Panc1 (cell line): ENCODE results near the gene KIF4A. TPM values are rescaled to one million over a fixed set of nuclear protein-coding genes. Genes with fewer than 3 reads are reported as not detected.

Source experiments
- ATAC-seq: fragments of 200-7000 bp; cut with Tn5 transposase; 2 replicates; pipeline ENCODE4 v1.9.1; 2020; ENCODE audit warnings: mild to moderate bottlenecking, moderate library complexity
- BruUV-seq: library from RNA; stranded (reverse); fragments of 400-500 nt; replicated peaks from 2 replicates; lab custom pipeline; 2021; lab: Mats Ljungman, UMichigan
- CTCF ChIA-PET: fragments of 300-600 bp; sonication (Branson Sonifier 250); formaldehyde crosslinking; loops from one replicate; lab custom pipeline; 2022; ENCODE audit warnings: antibody characterized with exemption; lab: Charles Lee
- POLR2A ChIA-PET: fragments of 300-600 bp; sonication (Branson Sonifier 250); formaldehyde crosslinking; loops from one replicate; lab custom pipeline; 2022; ENCODE audit warnings: antibody characterized with exemption; lab: Charles Lee
- DNase-seq: peaks from one replicate; pipeline ENCODE4 v3.0.0-alpha.2; 2010; ENCODE audit warnings: low read depth, low spot score
- H3K27ac ChIP-seq: 2 replicates; pipeline ENCODE4 v1.5.1; 2011; ENCODE audit warnings: mild to moderate bottlenecking, low read length, inconsistent platforms
- H3K27me3 ChIP-seq: fragments of 200-500 bp; sonication (Bioruptor generic); 2 replicates; pipeline ENCODE4 v1.6.0; 2014; ENCODE audit warnings: low read length, inconsistent platforms; ENCODE audit not compliant: control insufficient read depth, insufficient read depth
- H3K36me3 ChIP-seq: fragments of 200-500 bp; sonication (Bioruptor generic); 2 replicates; pipeline ENCODE4 v1.5.1; 2014; ENCODE audit warnings: inconsistent platforms, mild to moderate bottlenecking, low read length, moderate library complexity; ENCODE audit not compliant: control insufficient read depth, insufficient read depth
- H3K4me1 ChIP-seq: 2 replicates; pipeline ENCODE4 v1.5.1; 2011; ENCODE audit warnings: inconsistent platforms, mild to moderate bottlenecking, low read length, moderate library complexity; ENCODE audit not compliant: control insufficient read depth, insufficient read depth
- H3K4me3 ChIP-seq, 2 experiments: 2 replicates each; pipeline ENCODE4 v1.5.1; 2011 to 2012; ENCODE audit warnings: low read depth in 2 of 2, low read length in 2 of 2, mild to moderate bottlenecking in 2 of 2, inconsistent platforms in 1 of 2, moderate library complexity in 1 of 2
- H3K9me3 ChIP-seq: fragments of 200-500 bp; sonication (Bioruptor generic); 2 replicates; pipeline ENCODE4 v1.5.1; 2014; ENCODE audit warnings: low read depth, mild to moderate bottlenecking, inconsistent platforms, low read length, moderate library complexity; ENCODE audit not compliant: control insufficient read depth, insufficient read depth
- CTCF ChIP-seq: fragments of 450-650 bp; IDR thresholded peaks from 2 replicates; pipeline ENCODE4 v1.5.1; 2017; ENCODE audit warnings: mild to moderate bottlenecking
- POLR2AphosphoS5 ChIP-seq: IDR thresholded peaks from 2 replicates; pipeline ENCODE4 v1.6.1; 2012; ENCODE audit warnings: mild to moderate bottlenecking, low read depth, low read length, moderate library complexity
- SIN3A ChIP-seq: IDR thresholded peaks from 2 replicates; pipeline ENCODE4 v1.6.1; 2012; ENCODE audit warnings: low read depth, mild to moderate bottlenecking, low read length, moderate library complexity, borderline replicate concordance; ENCODE audit not compliant: insufficient read depth
- TCF7L2 ChIP-seq: IDR thresholded peaks from 2 replicates; pipeline ENCODE4 v1.6.1; 2011; ENCODE audit warnings: mild to moderate bottlenecking, low read depth, low read length, inconsistent platforms
- in situ Hi-C: cut with HindIII; loops from 2 replicates; pipeline ENCODE4 v1.10.0; 2016; ENCODE audit warnings: low sequenced_read_pairs, low pct_unique_long_range_greater_than_20kb
- intact Hi-C: fragments of 100-400 bp; cut with micrococcal nuclease; formaldehyde crosslinking; loops from one replicate; pipeline ENCODE4 v1.10.0; 2022; ENCODE audit not compliant: unreplicated experiment
- total RNA-seq: library from RNA; stranded (reverse); gene quantifications from one replicate; pipeline ENCODE4 v1.2.1, GENCODE V29; 2021; ENCODE audit not compliant: unreplicated experiment
- TF ChIP-seq, protein P1 (sequence below), 2 experiments: IDR thresholded peaks; 2 replicates each; pipeline ENCODE4 v1.6.1; 2011 to 2012; ENCODE audit warnings: low read depth in 2 of 2, control low read depth in 1 of 2, low read length in 1 of 2, mild to moderate bottlenecking in 1 of 2, moderate library complexity in 1 of 2; ENCODE audit not compliant: insufficient read depth in 1 of 2

Gene KIF4A
- total RNA-seq, 1 experiment from 2014 or later, result 62.6 TPM

- H3K9me3 ChIP-seq, result no peaks in the 10 kb centered on the region
- in situ Hi-C loops, result no loop called here
- DNase-seq, result no peak
- BruUV-seq, result no TSS peak
- ChIA-PET POLR2A (no interaction called here), CTCF (no interaction called here)
- no peaks in the 10 kb centered on the region for H3K27me3 ChIP-seq
- ATAC-seq, result no peak
- intact Hi-C loops, result no loop called here
- TF ChIP-seq POLR2AphosphoS5, result no peak
- TF ChIP-seq, protein P1, sequence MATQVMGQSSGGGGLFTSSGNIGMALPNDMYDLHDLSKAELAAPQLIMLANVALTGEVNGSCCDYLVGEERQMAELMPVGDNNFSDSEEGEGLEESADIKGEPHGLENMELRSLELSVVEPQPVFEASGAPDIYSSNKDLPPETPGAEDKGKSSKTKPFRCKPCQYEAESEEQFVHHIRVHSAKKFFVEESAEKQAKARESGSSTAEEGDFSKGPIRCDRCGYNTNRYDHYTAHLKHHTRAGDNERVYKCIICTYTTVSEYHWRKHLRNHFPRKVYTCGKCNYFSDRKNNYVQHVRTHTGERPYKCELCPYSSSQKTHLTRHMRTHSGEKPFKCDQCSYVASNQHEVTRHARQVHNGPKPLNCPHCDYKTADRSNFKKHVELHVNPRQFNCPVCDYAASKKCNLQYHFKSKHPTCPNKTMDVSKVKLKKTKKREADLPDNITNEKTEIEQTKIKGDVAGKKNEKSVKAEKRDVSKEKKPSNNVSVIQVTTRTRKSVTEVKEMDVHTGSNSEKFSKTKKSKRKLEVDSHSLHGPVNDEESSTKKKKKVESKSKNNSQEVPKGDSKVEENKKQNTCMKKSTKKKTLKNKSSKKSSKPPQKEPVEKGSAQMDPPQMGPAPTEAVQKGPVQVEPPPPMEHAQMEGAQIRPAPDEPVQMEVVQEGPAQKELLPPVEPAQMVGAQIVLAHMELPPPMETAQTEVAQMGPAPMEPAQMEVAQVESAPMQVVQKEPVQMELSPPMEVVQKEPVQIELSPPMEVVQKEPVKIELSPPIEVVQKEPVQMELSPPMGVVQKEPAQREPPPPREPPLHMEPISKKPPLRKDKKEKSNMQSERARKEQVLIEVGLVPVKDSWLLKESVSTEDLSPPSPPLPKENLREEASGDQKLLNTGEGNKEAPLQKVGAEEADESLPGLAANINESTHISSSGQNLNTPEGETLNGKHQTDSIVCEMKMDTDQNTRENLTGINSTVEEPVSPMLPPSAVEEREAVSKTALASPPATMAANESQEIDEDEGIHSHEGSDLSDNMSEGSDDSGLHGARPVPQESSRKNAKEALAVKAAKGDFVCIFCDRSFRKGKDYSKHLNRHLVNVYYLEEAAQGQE (IDR thresholded peaks at IDR 0.05; ENCODE audit: insufficient read depth in 1 of 2, low read depth in 2 of 2, low read length in 1 of 2), result no peak
- TF ChIP-seq CTCF, result no peak
- TF ChIP-seq TCF7L2, result no peak
- no peak for TF ChIP-seq SIN3A
- no peak overlapping the region for H3K27ac ChIP-seq
- H3K4me3 ChIP-seq, result no peak overlapping the region
- no peaks in the 10 kb centered on the region for H3K4me1 ChIP-seq
- H3K36me3 ChIP-seq, result peaks cover 4% of the 10 kb centered on the region; the same call in 1 of the 2 replicates
These were observed 64.8 kb downstream of the KIF4A start for GRCh38 chrX:70354716-70355115.

DNA sequence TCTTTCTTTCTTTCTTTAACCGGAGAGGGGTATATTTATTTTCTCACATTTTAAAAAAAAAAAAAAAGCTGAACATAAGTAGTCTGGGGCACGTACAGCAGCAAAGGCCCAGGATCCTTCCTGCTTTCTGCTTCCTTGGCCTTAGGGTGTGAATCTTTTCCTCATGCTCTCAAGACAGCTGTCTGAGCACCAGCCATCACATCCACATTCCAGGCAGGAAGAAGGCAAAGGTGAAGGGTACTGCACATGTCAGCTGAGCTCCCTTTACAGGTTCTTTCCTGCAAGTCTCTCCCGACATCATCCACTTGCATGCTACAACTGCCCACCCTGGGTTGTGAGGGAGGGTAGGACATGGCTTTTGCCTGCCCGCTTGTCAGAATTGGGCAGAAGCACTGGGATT lies 69.6 kb downstream of the KIF4A start:
- in situ Hi-C loops (no loop called here), intact Hi-C loops (no loop called here)
- H3K27me3 ChIP-seq, result no peaks in the 10 kb centered on the region
- DNase-seq (no peak), ATAC-seq (no peak)
- no peaks in the 10 kb centered on the region for H3K4me1 ChIP-seq
- no TSS peak for BruUV-seq
- H3K9me3 ChIP-seq, result no peaks in the 10 kb centered on the region
- no peak for TF ChIP-seq SIN3A
- TF ChIP-seq CTCF, result no peak
- TF ChIP-seq, protein P1 (IDR thresholded peaks at IDR 0.05; ENCODE audit: insufficient read depth in 1 of 2, low read depth in 2 of 2, low read length in 1 of 2), result no peak
- TF ChIP-seq POLR2AphosphoS5, result no peak
- no peak for TF ChIP-seq TCF7L2
- H3K4me3 ChIP-seq, result no peak overlapping the region
- H3K27ac ChIP-seq, result no peak overlapping the region
- CTCF ChIA-PET, result interaction anchor here (0.7 kb wide), 1 partner anchor 1295 kb away, joined by 5 read pairs; no protein-coding TSS in a partner anchor
- no peaks in the 10 kb centered on the region; the same call in 1 of the 2 replicates for H3K36me3 ChIP-seq
- POLR2A ChIA-PET, result no interaction called here
